GM12864 (cell line): ENCODE measurements around the gene ZSWIM6.

Source experiments
- DNase-seq: peaks from one replicate; pipeline ENCODE4 v3.0.0-alpha.2; 2011; ENCODE audit warnings: low read depth
- H3K4me3 ChIP-seq: 2 replicates; pipeline ENCODE4 v1.5.1; 2011; ENCODE audit warnings: mild to moderate bottlenecking, low read depth, low read length, control low read depth
- TF ChIP-seq, protein P1 (sequence below): IDR thresholded peaks from 2 replicates; pipeline ENCODE4 v1.5.1; 2011; ENCODE audit warnings: low read depth, mild to moderate bottlenecking, moderate library complexity, low read length, control low read depth, inconsistent platforms; ENCODE audit errors: missing control alignments

Gene ZSWIM6

DNA sequence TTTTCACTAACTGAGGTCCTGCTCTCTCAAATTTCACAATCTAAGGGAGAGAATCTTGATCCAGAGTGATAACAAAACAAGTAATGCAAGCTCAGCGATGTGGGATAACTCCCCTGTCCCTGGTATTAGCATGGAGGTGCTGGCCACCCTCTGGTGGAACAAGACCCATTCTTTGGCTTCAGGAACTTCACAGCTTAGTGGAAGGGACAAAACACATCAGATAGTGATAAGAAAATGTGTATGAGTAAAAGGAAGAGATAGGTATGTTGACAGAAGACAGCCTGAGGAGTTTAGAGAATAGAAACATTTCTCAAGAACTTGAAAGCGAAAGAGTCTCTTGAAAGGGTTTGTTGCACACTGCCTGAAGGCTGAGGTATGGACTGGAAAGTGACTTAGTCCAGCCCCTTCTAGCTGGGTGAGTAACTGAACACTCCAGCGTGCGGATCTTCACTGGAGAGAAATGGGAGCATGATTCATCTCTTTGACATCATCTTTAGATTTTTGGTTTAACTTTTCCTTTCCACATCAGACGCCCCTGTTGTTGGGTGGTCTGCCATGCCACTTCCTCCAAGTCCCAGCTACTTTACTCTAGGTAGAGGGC, 25.4 kb upstream of the ZSWIM6 start:
- no peak for DNase-seq
- TF ChIP-seq, protein P1, sequence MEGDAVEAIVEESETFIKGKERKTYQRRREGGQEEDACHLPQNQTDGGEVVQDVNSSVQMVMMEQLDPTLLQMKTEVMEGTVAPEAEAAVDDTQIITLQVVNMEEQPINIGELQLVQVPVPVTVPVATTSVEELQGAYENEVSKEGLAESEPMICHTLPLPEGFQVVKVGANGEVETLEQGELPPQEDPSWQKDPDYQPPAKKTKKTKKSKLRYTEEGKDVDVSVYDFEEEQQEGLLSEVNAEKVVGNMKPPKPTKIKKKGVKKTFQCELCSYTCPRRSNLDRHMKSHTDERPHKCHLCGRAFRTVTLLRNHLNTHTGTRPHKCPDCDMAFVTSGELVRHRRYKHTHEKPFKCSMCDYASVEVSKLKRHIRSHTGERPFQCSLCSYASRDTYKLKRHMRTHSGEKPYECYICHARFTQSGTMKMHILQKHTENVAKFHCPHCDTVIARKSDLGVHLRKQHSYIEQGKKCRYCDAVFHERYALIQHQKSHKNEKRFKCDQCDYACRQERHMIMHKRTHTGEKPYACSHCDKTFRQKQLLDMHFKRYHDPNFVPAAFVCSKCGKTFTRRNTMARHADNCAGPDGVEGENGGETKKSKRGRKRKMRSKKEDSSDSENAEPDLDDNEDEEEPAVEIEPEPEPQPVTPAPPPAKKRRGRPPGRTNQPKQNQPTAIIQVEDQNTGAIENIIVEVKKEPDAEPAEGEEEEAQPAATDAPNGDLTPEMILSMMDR = no peak
- no peak overlapping the region for H3K4me3 ChIP-seq

DNA sequence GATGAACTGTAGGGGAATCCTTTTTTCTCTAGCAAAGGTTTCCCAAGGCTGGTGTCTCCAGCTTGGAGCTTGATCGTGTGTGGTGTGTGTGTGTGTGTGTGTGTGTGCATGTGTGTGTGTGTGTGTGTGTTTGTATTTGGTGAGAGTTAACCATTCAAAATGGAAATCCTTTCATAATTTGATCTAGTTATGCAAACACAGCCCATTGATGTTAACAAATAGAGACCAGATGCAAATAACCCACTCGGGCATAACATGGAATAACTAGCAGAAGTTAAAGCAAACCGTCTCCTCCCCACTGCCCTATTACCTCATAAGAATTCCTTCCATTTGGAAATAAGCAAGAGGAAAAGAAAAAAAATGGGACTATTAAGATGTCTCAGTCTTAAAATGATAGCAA, 24.9 kb upstream of the ZSWIM6 start:
- DNase-seq = no peak
- TF ChIP-seq, protein P1 = no peak
- no peak overlapping the region for H3K4me3 ChIP-seq

DNA sequence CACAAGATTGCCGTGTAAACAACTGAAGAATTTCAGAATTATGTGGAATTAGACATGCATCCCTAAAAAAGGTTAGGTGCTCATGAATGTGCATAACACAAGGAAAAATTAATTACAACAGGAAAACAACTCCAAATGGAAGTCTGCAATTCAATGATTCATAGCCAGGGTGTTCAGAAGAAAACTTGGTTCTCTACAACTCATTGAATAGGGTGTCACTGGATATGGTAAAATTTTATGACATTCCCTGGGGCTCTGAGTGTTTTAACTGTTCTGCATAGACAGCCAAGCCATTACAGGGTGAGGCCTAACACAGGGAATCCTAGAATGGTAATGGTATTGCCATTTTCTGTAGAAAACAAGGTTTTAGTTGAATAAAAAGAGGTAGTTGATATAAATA, 24.4 kb upstream of the ZSWIM6 start:
- DNase-seq = no peak
- TF ChIP-seq, protein P1 = no peak
- H3K4me3 ChIP-seq = no peak overlapping the region

DNA sequence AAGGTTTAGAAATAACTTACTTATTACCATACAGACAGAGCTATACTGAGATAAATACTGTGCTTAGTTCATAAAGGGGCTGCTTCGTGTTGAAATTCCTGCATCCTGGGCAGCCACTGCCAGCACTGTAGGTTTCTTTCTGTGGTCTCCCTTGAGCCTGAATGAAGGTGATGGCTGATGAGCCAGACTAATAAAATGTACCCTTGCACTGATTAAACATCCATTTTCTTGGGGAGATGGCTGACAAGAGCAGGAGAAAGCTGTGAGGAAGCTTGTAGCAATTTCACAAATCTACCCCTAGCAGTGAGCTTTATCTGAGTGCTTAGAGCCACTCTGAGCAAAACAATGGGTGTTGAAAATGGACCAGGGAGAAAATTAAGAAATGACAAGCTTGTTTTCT, 23.3 kb upstream of the ZSWIM6 start:
- TF ChIP-seq, protein P1 = no peak
- no peak overlapping the region for H3K4me3 ChIP-seq
- DNase-seq = no peak

DNA sequence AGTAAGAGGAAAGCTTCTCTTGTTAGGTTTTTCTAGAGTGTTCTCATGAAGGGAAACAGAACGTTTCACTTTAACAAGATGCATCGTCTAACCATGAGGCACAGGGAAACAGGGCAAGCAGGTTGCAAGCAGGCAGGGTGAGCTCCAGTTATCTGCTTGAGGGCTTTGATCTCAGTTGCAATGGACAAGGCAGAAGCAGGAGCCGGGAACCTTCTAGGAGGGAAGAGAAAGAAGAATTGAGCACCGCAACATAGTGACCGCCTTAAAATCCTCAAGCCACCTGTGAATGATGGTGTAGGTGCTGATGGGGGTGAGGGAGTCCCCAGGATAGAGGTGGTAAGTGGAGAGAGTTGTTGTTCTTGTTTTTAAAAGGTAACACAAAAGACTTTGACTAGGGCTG, 22.9 kb upstream of the ZSWIM6 start:
- TF ChIP-seq, protein P1 = no peak
- no peak for DNase-seq
- H3K4me3 ChIP-seq = no peak overlapping the region

DNA sequence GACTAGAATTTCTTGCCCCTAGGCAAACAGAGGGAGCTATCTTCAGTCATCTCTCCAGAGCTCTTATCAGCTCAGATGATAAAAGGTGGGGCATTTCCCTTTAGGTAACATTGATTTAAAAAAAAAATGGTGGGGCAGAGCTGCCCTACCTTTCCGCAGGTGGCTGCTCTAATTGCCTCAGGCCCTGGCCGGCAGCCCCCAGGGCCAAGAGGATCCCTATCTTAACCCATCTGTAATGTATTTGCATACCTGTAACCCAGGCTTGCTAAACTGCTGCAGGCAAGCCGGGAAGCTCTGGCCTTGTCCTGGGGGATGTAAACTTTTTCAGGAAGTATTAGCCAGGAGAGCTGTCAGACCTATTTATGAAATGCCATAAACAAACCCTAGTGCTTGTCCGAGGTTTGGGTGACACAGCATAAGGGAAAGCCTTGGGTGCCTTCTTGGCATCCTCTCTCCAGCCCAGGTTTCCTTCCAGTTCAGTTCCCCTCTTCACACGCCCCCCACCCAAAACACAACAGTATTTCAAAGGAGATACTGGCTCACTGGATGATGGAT, 20.9 kb upstream of the ZSWIM6 start:
- no peak for DNase-seq
- H3K4me3 ChIP-seq = no peak overlapping the region
- TF ChIP-seq, protein P1 = no peak
